Activated naive CD4-positive, alpha-beta T cell treated with anti-CD3 and anti-CD28 coated beads, Interleukin-2, amount 50 U/mL, for 16 hours (primary cell): ENCODE results near the gene NCS1.

Experiments
- DNase-seq: peaks from one replicate; pipeline ENCODE4 v3.0.0-alpha.2; 2020

Gene NCS1

GRCh38 chr9:130177898-130178805, 5.9 kb downstream of the NCS1 start:
- DNase-seq: no peak

DNA sequence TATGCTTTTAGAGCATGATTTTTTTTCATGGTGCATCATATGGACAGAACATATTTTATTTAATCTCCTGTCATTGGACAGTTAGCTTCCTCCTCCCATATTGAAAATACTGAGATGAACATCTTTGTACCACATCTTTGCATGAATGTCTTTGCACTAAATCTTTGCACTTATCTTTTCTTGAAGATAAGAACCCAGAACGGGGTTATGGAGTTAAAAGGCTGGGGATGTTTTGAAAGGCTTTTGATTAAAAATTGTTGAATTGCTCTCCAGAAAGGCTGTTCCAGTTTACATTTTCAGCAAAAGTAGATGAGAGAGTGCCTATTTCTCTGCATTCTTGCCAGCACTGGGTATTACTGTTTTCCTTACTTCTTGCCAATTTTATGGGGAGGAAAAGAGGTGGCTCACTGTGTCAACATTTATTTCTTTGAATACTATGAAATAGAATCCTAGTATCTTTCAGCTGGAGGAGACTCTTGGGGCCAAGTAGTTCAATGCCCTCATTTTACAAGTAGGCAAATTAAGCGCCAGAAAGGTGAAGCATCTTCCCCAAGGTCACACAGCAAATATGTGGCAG, 7.2 kb downstream of the NCS1 start:
- DNase-seq: no peak

- no peak for DNase-seq
Measured at GRCh38 chr9:130180516-130180915, 8.3 kb downstream of the NCS1 start.

- no peak for DNase-seq
Measured at GRCh38 chr9:130181678-130182380, 9.6 kb downstream of the NCS1 start.

DNA sequence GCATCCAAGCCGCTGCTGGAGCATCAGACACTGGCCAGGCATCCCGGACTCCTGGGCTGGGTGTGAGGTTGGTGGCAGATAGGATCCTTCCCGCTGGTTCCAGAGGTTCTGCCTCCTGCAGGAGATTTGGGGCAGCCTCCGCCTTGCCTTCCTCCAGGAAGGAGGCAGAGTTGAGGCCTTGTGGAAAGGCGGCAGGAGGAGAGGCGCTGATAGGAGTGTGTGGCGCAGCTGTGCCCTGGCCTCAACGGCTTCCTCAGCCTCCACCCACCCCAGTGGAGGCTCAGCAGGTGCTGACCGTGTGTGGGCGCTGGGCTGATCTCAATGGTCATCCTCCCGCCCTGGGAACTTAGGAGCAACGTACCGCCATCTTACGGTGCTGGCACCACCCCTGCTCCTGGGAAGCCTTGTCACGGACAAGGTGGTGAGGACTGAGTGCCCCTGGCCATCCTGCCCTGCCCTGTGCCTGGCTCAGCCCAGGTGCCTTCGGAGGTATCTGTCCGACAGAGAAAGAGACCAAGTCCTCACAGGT, 10.2 kb downstream of the NCS1 start:
- no peak for DNase-seq

GRCh38 chr9:130183133-130183762, 11.0 kb downstream of the NCS1 start:
- no peak for DNase-seq

GRCh38 chr9:130185017-130185416, 12.8 kb downstream of the NCS1 start:
- DNase-seq: no peak

DNA sequence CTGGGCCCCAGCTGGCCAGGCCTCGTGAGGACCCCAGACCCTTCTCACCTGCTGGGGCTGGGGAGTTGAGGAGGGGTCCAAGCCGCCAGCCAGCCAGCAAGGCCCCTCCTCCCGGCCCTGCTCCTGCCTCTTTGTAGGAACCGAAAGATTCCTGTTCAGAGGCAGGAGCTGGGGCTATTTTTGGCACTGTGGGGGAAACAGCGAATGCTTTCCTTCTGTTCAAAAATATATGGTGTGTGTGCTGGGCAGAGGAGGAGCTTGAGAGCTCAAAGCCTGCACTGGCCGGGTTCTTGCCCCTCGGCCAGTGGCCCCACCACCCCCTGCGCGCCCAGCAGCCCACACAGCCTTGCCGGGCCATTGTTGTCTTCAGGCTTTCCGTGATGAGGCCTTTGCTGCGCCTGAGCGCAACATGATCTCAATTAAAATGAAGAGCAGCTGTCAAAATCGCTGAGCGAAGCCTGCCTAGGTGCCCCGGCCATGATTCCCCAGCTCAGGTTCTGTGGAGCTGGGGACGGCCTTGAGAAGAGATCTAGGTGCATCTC, 13.4 kb downstream of the NCS1 start:
- no peak for DNase-seq

DNA sequence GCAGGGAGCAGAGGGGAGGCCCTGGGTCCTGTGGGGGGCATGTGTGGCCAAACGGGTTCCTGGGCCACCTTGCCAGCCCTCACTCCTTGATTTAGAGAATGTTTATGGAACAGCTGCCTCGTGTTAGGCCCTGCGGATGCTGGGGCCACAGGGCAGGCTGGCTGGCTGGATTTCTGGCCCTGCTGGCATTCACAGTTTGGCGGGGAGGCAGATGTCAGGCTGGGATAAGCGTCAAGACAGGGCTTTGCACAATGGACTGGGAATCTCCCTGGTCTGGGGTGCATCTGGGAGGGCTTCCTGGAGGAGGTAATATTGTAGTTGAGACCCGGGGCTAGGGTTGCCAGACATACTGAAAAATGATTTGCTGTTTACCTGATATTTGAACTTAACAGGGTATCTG, 13.8 kb downstream of the NCS1 start:
- DNase-seq: no peak

- DNase-seq: no peak
Measured at GRCh38 chr9:130186839-130187522, 14.8 kb downstream of the NCS1 start.

DNA sequence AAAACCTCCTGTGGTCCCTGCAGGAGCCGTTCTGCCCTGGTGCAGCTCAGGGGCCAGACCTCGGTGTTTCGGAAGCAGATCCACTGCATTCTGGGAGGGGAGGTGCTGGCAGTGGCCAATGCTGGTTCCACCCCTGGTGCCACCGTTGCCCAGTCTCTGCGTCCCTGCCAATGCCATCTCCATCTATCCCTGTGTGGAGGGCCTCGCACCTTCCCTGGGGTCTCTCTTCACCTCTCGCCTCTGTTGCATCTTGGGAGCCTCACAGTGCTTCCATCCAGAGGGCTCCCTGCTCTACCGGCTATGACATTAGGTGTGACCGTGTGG, 15.3 kb downstream of the NCS1 start:
- DNase-seq: no peak

GRCh38 chr9:130188860-130189481, 16.8 kb downstream of the NCS1 start:
- DNase-seq: no peak

DNA sequence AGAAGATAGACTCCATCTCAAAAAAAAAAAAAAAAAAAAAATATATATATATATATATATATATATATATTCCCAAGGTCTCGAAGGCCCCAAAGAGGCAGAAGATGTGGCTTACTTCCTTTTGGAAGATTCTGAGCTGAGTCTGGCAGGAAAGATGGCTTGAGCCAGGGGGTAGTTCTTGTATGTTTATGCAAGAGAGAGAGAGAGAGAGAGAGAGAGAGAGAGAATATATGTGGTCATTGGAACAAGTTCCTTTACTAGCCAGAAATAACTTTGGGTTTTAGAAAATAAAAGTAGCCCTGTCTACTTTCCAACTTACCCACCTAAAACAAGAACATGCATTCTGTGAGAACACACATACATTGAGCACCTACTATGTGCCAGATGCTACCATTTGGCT, 17.6 kb downstream of the NCS1 start:
- DNase-seq: no peak

GRCh38 chr9:130191068-130191748, 19.0 kb downstream of the NCS1 start:
- DNase-seq: no peak

DNA sequence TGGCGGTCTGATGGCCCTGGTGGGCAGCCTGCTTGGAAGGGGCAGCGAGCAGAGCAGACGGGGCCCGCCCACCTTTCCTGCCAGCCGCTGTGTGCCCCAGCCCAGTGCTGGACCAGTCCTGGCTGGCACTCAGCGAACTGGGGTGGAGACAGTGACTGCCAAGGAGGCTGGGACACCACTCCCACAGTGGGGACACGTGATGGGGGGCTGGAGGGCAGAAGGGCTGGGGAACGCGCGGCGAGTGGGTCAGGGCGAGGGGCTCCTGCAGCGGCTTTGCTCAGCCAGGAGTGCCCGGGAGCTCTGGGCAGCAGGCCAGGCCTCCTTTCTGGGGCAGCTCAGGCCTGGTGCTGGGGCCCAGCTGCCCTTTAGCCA, 19.5 kb downstream of the NCS1 start:
- no peak for DNase-seq

DNA sequence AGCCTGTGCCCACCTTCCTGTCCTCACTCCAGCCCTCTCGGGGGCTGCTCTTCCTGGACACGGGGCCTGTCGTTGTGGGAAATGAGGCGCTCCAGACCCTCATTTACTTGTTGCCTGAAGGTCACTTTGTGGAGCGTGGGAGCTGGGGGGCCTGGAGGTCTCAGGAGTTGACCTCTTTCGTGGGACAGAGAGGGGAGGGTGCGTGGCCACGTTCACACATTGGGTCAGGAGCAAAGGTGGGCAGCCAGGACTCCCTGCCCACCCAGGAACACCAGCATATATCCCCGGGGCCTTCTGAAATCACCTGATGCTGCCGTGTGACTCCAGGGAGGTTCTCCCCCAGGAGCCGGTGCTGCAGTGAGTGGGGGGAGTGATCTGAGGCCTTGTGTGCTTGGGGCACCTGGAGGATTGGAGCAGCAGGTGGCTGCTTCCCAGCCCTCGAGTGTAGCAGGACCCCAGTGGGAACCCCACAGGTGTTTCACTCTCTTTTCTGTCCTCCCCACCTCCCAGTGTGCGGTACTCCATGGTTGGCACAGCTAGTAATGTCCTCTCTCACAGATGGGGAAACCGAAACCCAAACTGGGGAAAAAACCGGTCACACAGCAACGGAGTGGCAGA, 20.3 kb downstream of the NCS1 start:
- no peak for DNase-seq

DNA sequence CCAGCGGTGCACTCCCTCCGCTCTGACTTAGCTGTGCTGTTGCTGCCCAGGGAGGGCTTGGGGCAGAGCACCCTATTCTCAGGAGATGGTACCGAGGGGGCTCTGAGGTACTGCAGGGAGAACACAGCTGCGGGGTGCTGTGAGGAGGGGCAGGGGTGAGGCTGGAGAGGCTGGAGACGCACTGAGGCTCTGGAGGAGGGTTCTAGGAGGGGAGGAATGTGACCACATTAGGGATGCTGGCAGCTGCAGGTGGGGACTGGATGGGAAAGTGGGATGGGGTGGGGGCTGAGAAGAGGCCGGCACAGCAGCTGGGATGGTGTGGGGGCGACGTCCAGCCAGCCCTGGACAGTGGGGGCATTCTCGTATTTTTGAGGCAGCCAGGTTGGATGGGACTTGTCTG, 20.9 kb downstream of the NCS1 start:
- DNase-seq: no peak

DNA sequence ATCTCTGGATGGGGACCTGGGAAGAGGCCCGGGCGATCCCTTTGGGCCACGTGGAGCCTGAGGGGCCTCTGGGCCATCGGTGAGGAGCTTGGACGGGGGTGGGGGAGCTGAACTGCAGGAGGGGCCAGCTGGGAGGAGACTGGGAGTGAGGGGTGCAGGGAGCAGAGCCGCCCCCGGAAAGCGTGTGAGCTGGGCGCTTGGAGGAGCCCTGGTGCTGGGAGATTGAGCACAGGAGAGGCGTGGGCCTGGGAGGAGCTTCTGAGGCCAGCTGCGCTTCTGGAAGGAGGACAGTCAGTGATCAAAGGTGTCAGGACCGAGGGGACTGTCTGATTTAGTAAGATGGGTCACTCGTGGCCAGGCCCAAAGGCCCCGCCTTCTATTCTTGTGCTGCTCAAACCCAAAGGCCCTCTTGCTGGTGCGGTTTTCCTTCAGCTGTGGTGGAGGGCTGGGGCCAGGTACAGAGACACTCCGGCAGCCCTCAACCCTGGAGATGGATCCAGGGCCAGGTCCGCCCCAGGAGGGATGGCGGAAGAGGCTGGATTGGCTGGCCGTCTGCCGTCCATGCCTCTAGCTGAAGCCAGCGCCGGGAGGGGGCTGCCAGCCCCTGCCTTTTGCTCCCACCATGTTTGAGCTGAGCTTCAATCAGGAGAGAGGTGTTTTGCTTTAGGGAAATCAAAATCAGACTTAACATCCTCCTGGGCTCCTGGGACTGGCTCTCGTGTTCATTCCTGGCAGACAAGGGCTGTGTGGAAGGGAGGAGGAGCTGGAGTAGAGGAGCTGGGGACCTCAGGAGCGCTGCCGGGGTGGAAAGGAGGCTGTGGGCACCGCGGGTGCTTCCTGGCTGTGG, 21.6 kb downstream of the NCS1 start:
- no peak for DNase-seq

DNA sequence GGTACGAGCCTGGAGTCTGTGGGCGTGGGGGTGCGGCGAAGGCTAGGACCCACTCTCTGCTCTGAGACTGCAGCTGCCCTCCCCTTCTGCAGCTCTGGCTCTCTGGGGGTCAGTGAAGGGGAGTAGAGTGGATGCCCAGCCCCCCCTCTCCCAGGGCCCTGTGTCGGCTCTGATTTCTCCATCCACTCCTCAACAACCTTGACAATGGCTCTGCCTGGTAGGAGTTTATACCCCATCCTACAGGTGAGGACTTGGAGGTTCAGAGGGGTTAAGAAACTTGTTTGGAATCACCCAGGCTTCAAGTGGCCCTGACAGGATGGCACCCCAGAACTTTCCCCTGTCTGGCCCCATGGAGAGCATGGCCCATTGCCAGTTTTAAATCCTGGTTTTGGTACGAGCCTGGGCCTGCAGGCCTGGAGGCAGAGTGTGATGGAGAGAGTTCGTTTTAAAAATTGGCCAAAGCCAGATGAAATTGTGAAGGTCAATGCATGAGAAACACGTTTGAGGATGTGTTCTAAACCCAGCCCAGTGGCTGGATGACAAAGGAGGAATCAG, 22.3 kb downstream of the NCS1 start:
- DNase-seq: no peak

GRCh38 chr9:130195638-130196037, 23.4 kb downstream of the NCS1 start:
- no peak for DNase-seq
